ENCODE measurements around the gene UBR3.

UBR3 gene

DNA sequence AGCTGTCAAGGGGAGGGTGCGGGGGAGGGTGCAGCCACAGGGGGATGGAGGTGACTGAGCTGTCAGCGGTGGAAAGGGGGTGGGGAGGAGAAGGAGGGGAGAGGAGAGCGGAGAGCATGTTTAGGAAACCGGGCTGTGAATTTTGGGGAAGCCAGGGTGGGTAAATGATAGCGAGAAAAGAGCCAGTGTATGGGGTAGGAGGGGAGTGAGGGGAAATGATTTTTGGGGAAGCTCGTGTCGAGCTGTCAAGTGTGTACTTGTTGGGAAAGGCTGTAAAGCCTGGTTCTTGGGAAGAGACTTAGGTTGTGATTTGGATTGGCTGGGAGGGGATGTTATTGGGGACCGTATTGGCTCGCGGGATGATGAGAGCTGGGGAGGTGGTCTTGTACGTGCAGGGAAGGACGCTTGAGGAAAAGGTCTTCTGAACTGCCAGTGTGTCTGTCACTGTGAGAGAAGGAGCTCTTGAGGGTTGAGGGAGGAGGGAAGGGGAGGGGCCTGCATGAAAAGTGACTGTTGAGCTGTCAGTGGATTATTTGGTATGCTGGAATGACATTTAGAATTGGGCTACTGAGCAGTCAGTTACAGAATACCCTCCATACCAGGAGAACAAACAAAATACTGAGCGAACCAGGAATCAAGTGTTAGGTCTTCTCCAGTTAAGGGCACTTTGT is 1.0 kb downstream of the UBR3 start:
- H3K27me3 ChIP-seq (replicated peaks; ENCODE audit: insufficient read depth, low read length), result no peaks in the 10 kb centered on the region
- peak overlapping the region; percentile 99 for H3K4me3 ChIP-seq (ENCODE audit: low read length)
- peak overlapping the region; percentile 67 for H3K4me2 ChIP-seq (ENCODE audit: low read depth, low read length)
- peak overlapping the region; percentile 71 for H2AFZ ChIP-seq (ENCODE audit: low read length)
- no peaks in the 10 kb centered on the region for H3K36me3 ChIP-seq (replicated peaks; ENCODE audit: insufficient read depth, low read length)
- peaks cover 69% of the 10 kb centered on the region for H3K79me2 ChIP-seq (ENCODE audit: low read length)
- TF ChIP-seq EZH2 (optimal IDR thresholded peaks at IDR 0.05; ENCODE audit: low read depth, low read length) (no peak), EZH2phosphoT487 (IDR thresholded peaks at IDR 0.05; ENCODE audit: low read length) (no peak)
- TF ChIP-seq, protein P1, sequence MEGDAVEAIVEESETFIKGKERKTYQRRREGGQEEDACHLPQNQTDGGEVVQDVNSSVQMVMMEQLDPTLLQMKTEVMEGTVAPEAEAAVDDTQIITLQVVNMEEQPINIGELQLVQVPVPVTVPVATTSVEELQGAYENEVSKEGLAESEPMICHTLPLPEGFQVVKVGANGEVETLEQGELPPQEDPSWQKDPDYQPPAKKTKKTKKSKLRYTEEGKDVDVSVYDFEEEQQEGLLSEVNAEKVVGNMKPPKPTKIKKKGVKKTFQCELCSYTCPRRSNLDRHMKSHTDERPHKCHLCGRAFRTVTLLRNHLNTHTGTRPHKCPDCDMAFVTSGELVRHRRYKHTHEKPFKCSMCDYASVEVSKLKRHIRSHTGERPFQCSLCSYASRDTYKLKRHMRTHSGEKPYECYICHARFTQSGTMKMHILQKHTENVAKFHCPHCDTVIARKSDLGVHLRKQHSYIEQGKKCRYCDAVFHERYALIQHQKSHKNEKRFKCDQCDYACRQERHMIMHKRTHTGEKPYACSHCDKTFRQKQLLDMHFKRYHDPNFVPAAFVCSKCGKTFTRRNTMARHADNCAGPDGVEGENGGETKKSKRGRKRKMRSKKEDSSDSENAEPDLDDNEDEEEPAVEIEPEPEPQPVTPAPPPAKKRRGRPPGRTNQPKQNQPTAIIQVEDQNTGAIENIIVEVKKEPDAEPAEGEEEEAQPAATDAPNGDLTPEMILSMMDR (IDR thresholded peaks at IDR 0.05; ENCODE audit: low read length), result no peak
- H3K9me2 ChIP-seq (replicated peaks; ENCODE audit: insufficient read depth, low read length), result no peaks in the 10 kb centered on the region
- H3K9ac ChIP-seq (ENCODE audit: low read length), result peak overlapping the region; percentile 81
- no peaks in the 10 kb centered on the region for H3K9me3 ChIP-seq (replicated peaks; ENCODE audit: insufficient read depth, low read length)
- H3K27ac ChIP-seq (ENCODE audit: low read length), result peak overlapping the region; percentile 21; the same call in 1 of the 2 replicates
- peaks cover 11% of the 10 kb centered on the region for H3K4me1 ChIP-seq (ENCODE audit: low read length)
- peaks cover 10% of the 10 kb centered on the region for H4K20me1 ChIP-seq (ENCODE audit: insufficient read depth, low read length)
- DNase-seq, result peak; percentile 59
- 0 out of 2 replicates have a peak, but pooled peaks cover 5% of the 10 kb centered on the region for H3F3A ChIP-seq (ENCODE audit: insufficient read depth, low read length)

DNA sequence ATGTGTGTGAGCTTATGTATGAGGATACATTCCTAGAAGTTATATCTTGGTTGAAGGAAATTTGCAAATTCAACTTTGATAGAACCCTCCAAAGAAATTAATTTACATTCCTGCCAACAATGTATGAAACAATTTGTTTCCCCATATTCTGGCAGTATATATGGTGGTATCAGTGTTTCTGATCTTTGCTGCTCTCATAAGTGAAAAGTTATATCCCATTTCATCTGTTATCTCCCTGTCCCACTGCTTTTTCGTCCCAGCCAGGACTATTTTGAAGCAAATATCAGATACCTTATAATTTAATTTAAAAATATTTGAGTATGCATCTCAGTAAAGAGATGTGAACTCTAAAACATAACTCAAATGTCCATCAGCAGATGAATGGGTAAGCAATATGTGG is 7.1 kb downstream of the UBR3 start:
- no peak for DNase-seq
- Histone ChIP-seq H3K9me2 (replicated peaks; ENCODE audit: insufficient read depth, low read length) (no peaks in the 10 kb centered on the region), H3K9me3 (replicated peaks; ENCODE audit: insufficient read depth, low read length) (no peaks in the 10 kb centered on the region), H3K27ac (ENCODE audit: low read length) (no peak overlapping the region), H3F3A (ENCODE audit: insufficient read depth, low read length) (no peaks in the 10 kb centered on the region), H3K9ac (ENCODE audit: low read length) (no peak overlapping the region), H3K27me3 (replicated peaks; ENCODE audit: insufficient read depth, low read length) (no peaks in the 10 kb centered on the region), H3K79me2 (ENCODE audit: low read length) (peaks cover 96% of the 10 kb centered on the region), H3K4me2 (ENCODE audit: low read depth, low read length) (no peak overlapping the region), H3K36me3 (replicated peaks; ENCODE audit: insufficient read depth, low read length) (no peaks in the 10 kb centered on the region), H3K4me1 (ENCODE audit: low read length) (no peaks in the 10 kb centered on the region), H3K4me3 (ENCODE audit: low read length) (no peak overlapping the region), H2AFZ (ENCODE audit: low read length) (no peak overlapping the region), H4K20me1 (ENCODE audit: insufficient read depth, low read length) (peaks cover 3% of the 10 kb centered on the region; the same call in 1 of the 2 replicates)
- TF ChIP-seq, protein P1 (IDR thresholded peaks at IDR 0.05; ENCODE audit: low read length), result no peak
- no peak for TF ChIP-seq EZH2phosphoT487 (IDR thresholded peaks at IDR 0.05; ENCODE audit: low read length)

DNA sequence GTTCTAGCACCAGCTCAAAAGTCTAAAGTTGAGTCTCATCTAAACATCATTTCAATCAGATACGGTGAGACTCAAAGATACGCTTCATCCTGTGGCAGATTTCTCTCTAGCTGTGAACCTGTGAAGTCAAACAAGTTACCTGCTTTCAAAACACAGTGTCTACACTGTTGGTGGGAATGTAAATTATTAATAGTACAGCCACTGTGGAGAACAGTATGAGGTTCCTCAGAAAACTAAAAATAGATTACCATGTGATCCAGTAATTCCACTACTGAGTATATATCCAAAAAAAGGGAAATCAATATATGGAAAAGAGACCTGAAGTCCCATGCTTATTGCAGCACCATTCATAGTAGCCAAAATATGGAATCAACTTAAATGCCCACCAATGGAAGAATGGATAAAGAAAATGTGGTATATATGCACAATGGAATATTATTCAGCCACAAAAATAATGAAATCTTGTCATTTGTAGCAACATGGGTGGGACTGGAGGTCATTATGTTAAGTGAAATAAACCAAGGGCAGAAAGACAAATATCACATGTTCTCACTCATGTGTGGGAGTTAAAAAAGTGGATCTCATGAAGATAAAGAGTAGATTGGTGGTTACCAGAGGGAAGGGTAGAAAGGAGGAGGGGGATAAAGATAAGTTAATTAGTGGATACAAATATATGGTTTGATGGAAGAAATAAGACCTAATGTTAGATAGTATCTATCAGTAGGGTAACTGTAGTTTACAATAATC is 11.7 kb downstream of the UBR3 start:
- no peaks in the 10 kb centered on the region for H3F3A ChIP-seq (ENCODE audit: insufficient read depth, low read length)
- no peaks in the 10 kb centered on the region for H3K27me3 ChIP-seq (replicated peaks; ENCODE audit: insufficient read depth, low read length)
- no peaks in the 10 kb centered on the region; the same call in 1 of the 2 replicates for H4K20me1 ChIP-seq (ENCODE audit: insufficient read depth, low read length)
- peaks cover 84% of the 10 kb centered on the region for H3K79me2 ChIP-seq (ENCODE audit: low read length)
- no peak overlapping the region for H3K9ac ChIP-seq (ENCODE audit: low read length)
- H3K27ac ChIP-seq (ENCODE audit: low read length), result no peak overlapping the region
- no peak overlapping the region for H3K4me3 ChIP-seq (ENCODE audit: low read length)
- no peaks in the 10 kb centered on the region for H3K4me1 ChIP-seq (ENCODE audit: low read length)
- H3K36me3 ChIP-seq (replicated peaks; ENCODE audit: insufficient read depth, low read length), result no peaks in the 10 kb centered on the region
- H3K9me2 ChIP-seq (replicated peaks; ENCODE audit: insufficient read depth, low read length), result no peaks in the 10 kb centered on the region
- H2AFZ ChIP-seq (ENCODE audit: low read length), result no peak overlapping the region
- no peak for DNase-seq
- TF ChIP-seq, protein P1 (IDR thresholded peaks at IDR 0.05; ENCODE audit: low read length), result no peak
- TF ChIP-seq EZH2 (optimal IDR thresholded peaks at IDR 0.05; ENCODE audit: low read depth, low read length) (no peak), EZH2phosphoT487 (IDR thresholded peaks at IDR 0.05; ENCODE audit: low read length) (no peak)
- H3K9me3 ChIP-seq (replicated peaks; ENCODE audit: insufficient read depth, low read length), result no peaks in the 10 kb centered on the region
- H3K4me2 ChIP-seq (ENCODE audit: low read depth, low read length), result no peak overlapping the region

Data from MM.1S (cell line).